Loucy (cell line): ENCODE results near the gene TIAM2.

ENCODE experiments used
- CTCF ChIP-seq: fragments of 200-600 bp; sonication (generic); conservative IDR thresholded peaks from 2 replicates; pipeline ENCODE4 v1.5.1; 2014; ENCODE audit warnings: mild to moderate bottlenecking, antibody characterized with exemption, low read length
- EZH2phosphoT487 ChIP-seq: fragments of 200-600 bp; IDR thresholded peaks from 2 replicates; pipeline ENCODE4 v1.6.1; 2018; ENCODE audit warnings: antibody characterized with exemption, mild to moderate bottlenecking, moderate library complexity, borderline replicate concordance

- TF ChIP-seq CTCF (no peak), EZH2phosphoT487 (no peak)
These were observed 176.1 kb downstream of the TIAM2 start for GRCh38 chr6:155171109-155171746.
